Measurements from ENCODE around the gene CDK10. TPM values are rescaled to one million over a fixed set of nuclear protein-coding genes. Genes with fewer than 3 reads are reported as not detected.

CDK10 gene
- total and polyA plus RNA-seq, 10 of the 15 experiments (the other 5 are each of a cell fraction or from before 2014, with no cell fraction given) = 1.5 to 58.7 (median 36.0) TPM

DNA sequence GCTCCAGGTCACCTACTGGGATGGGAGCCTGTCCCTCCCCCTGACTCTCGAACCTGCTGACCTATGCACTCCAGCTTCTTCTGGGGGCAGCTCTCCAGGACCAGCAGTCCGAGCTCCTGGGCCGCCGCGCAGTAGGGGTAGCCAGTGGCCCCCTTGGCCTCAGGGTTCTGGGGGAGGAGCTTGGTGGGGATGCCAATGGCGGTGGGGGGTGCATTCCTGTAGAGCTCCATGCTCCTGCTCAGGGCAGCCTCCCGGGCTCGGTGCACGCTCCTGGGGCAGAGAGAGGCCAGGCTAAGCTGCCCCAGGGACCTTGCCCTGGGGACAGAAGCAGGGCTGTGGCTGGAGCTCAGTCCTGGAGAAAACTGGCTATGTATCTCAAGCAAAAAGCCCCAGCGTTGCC lies 22.7 kb downstream of the CDK10 start:
- Histone ChIP-seq H4K20me1 (ENCODE audit: control insufficient read depth, insufficient read depth) (no peaks in the 10 kb centered on the region), H3K27me3 (replicated peaks in 1 of 2; ENCODE audit: control insufficient read depth in 2 of 2, insufficient read depth in 2 of 2, low read length in 1 of 2) (no peaks in the 10 kb centered on the region), H3K9ac (ENCODE audit: control insufficient read depth, insufficient read depth, low read length) (no peak overlapping the region), H3K4me3 (no peak overlapping the region), H2AFZ (ENCODE audit: control insufficient read depth, low read depth, low read length) (no peak overlapping the region), H3K79me2 (ENCODE audit: control insufficient read depth, insufficient read depth, low read length) (peaks cover 7% of the 10 kb centered on the region), H3K4me1 (ENCODE audit: control insufficient read depth, insufficient read depth, low read length) (no peaks in the 10 kb centered on the region), H3K9me3 (replicated peaks; ENCODE audit: control insufficient read depth, insufficient read depth, low read length) (no peaks in the 10 kb centered on the region), H3K27ac (ENCODE audit: control insufficient read depth, insufficient read depth) (no peak overlapping the region), H3K36me3 (ENCODE audit: control insufficient read depth in 2 of 2, insufficient read depth in 2 of 2, low read length in 1 of 2) (no peaks in the 10 kb centered on the region), H3K4me2 (ENCODE audit: control insufficient read depth, insufficient read depth) (no peak overlapping the region)
- RAD21 ChIA-PET (ENCODE audit: unreplicated experiment) = interaction anchor here (1.0 kb wide), 1 partner anchor 152 kb away, joined by 3 read pairs; no protein-coding TSS in a partner anchor
- FAIRE-seq = no peak
- in situ Hi-C loops (cut with MboI) (loop anchor here (10.0 kb wide), 1 partner anchor 86 kb away; no protein-coding TSS in a partner anchor), intact Hi-C loops (cut with micrococcal nuclease; ENCODE audit: unreplicated experiment) (loop anchor here (10.0 kb wide), 1 partner anchor 206 kb away; the partner anchor contains the start of gene MC1R)
- SMC1A ChIA-PET (ENCODE audit: uncharacterized antibody, unreplicated experiment) = no interaction called here
- POLR2A ChIA-PET = interaction anchor here (0.5 to 1.1 kb wide), 2 partner anchors 43 to 370 kb away, joined by 3 to 7 read pairs; no protein-coding TSS in a partner anchor
- CTCF ChIA-PET = interaction anchor here (1.0 to 5.4 kb wide), 3 partner anchors 83 to 200 kb away, joined by 3 to 119 read pairs (median 82); no protein-coding TSS in a partner anchor
- no TSS peak for BruUV-seq (replicated peaks)
- DNase-seq (ENCODE audit: low read depth, low spot score) = no peak
- 78% methylated on average over 10 of the region's 10 CpGs for WGBS (ENCODE audit: insufficient coverage, insufficient replicate concordance, low lambda C conversion rate, missing lambda C conversion rate)
- ATAC-seq = no peak
- no peak for TF ChIP-seq SUZ12 (IDR thresholded peaks at IDR 0.05; ENCODE audit: unreplicated experiment)
- TF ChIP-seq NFYB (IDR thresholded peaks at IDR 0.05; ENCODE audit: insufficient read depth, low read depth, low read length) = no peak
- no peak for TF ChIP-seq SMAD1 (IDR thresholded peaks at IDR 0.05; ENCODE audit: low read depth, partially characterized antibody)
- TF ChIP-seq SRF (IDR thresholded peaks at IDR 0.05; ENCODE audit: low read depth in 2 of 2, low read length in 2 of 2) = no peak
- TF ChIP-seq, protein P1, sequence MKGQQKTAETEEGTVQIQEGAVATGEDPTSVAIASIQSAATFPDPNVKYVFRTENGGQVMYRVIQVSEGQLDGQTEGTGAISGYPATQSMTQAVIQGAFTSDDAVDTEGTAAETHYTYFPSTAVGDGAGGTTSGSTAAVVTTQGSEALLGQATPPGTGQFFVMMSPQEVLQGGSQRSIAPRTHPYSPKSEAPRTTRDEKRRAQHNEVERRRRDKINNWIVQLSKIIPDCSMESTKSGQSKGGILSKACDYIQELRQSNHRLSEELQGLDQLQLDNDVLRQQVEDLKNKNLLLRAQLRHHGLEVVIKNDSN (IDR thresholded peaks at IDR 0.05; ENCODE audit: borderline replicate concordance, extremely low read length, insufficient read depth, low read depth, low read length) = no peak
- no peak for TF ChIP-seq TBL1XR1 (IDR thresholded peaks at IDR 0.05; ENCODE audit: low read depth, low read length)
- TF ChIP-seq, protein P2, sequence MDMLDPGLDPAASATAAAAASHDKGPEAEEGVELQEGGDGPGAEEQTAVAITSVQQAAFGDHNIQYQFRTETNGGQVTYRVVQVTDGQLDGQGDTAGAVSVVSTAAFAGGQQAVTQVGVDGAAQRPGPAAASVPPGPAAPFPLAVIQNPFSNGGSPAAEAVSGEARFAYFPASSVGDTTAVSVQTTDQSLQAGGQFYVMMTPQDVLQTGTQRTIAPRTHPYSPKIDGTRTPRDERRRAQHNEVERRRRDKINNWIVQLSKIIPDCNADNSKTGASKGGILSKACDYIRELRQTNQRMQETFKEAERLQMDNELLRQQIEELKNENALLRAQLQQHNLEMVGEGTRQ (IDR thresholded peaks at IDR 0.05; ENCODE audit: borderline replicate concordance, low read depth, low read length) = no peak
- TF ChIP-seq ESRRA (IDR thresholded peaks at IDR 0.05; ENCODE audit: low read length) = no peak
- TF ChIP-seq CHD2 (IDR thresholded peaks at IDR 0.05; ENCODE audit: borderline replicate concordance, low read depth, low read length) = no peak
- no peak for TF ChIP-seq HCFC1 (IDR thresholded peaks at IDR 0.05; ENCODE audit: low read length)
- TF ChIP-seq RFX5 (IDR thresholded peaks at IDR 0.05; ENCODE audit: low read depth, low read length) = no peak
- TF ChIP-seq, protein P3, sequence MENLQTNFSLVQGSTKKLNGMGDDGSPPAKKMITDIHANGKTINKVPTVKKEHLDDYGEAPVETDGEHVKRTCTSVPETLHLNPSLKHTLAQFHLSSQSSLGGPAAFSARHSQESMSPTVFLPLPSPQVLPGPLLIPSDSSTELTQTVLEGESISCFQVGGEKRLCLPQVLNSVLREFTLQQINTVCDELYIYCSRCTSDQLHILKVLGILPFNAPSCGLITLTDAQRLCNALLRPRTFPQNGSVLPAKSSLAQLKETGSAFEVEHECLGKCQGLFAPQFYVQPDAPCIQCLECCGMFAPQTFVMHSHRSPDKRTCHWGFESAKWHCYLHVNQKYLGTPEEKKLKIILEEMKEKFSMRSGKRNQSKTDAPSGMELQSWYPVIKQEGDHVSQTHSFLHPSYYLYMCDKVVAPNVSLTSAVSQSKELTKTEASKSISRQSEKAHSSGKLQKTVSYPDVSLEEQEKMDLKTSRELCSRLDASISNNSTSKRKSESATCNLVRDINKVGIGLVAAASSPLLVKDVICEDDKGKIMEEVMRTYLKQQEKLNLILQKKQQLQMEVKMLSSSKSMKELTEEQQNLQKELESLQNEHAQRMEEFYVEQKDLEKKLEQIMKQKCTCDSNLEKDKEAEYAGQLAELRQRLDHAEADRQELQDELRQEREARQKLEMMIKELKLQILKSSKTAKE (IDR thresholded peaks at IDR 0.05; ENCODE audit: low read depth, poor library complexity, severe bottlenecking) = no peak
- TF ChIP-seq, protein P4, sequence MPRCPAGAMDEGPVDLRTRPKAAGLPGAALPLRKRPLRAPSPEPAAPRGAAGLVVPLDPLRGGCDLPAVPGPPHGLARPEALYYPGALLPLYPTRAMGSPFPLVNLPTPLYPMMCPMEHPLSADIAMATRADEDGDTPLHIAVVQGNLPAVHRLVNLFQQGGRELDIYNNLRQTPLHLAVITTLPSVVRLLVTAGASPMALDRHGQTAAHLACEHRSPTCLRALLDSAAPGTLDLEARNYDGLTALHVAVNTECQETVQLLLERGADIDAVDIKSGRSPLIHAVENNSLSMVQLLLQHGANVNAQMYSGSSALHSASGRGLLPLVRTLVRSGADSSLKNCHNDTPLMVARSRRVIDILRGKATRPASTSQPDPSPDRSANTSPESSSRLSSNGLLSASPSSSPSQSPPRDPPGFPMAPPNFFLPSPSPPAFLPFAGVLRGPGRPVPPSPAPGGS (IDR thresholded peaks at IDR 0.05; ENCODE audit: borderline replicate concordance, insufficient read depth, low read depth, low read length, poor library complexity, severe bottlenecking) = no peak
- TF ChIP-seq HDAC6 (IDR thresholded peaks at IDR 0.05; ENCODE audit: unreplicated experiment) = no peak
- TF ChIP-seq ASH2L (IDR thresholded peaks at IDR 0.05; ENCODE audit: borderline replicate concordance, low read depth) = no peak
- TF ChIP-seq, protein P5, sequence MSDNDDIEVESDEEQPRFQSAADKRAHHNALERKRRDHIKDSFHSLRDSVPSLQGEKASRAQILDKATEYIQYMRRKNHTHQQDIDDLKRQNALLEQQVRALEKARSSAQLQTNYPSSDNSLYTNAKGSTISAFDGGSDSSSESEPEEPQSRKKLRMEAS (IDR thresholded peaks at IDR 0.05; ENCODE audit: low read depth, low read length) = no peak
- no peak for TF ChIP-seq CHD4 (IDR thresholded peaks at IDR 0.05)
- TF ChIP-seq ZSCAN29 (IDR thresholded peaks at IDR 0.05) = no peak
- TF ChIP-seq TCF3 (IDR thresholded peaks at IDR 0.05; ENCODE audit: borderline replicate concordance, insufficient read depth, low read depth, low read length) = no peak
